ENCODE measurements around the gene ADGRD1.
"Not testable (repeated sequence)": the region's sequence is repeated elsewhere in the genome, so short reads cannot be mapped to it uniquely, and the experiment has no call there.

Gene ADGRD1

DNA sequence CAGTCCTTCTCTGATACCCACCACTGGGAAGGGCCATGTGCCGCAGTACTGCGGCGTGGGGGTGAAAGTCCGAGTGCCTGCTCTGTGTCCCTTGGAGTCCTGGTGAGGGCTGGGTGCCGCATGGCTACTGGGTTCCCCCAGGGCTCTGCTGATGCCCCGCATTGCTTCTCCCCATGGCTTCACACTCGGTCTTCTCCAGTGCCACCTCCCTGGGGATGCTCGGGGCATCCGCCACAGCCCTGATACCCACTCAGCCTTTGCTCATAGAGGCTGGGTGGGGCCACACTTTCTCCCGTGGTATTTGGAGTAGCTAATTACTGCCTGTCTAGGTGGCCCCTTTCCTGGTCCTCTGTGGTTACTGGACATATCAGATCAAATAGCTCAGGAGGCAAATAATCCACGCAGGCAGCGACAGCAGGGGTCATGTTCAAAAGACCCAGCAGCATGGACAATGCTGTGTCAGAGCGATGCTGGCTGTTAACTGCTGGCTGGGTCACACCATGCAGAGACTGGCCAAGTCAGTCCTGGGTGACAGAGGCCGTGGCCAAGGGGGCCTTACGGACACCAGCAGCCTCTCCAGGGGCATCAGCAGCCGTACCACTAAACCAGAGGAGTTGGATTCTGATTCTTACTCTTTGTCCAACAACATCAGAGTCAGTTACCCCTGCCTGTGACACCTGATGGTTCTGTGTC lies 106.5 kb downstream of the ADGRD1 start:
- DNase-seq, result no peak

DNA sequence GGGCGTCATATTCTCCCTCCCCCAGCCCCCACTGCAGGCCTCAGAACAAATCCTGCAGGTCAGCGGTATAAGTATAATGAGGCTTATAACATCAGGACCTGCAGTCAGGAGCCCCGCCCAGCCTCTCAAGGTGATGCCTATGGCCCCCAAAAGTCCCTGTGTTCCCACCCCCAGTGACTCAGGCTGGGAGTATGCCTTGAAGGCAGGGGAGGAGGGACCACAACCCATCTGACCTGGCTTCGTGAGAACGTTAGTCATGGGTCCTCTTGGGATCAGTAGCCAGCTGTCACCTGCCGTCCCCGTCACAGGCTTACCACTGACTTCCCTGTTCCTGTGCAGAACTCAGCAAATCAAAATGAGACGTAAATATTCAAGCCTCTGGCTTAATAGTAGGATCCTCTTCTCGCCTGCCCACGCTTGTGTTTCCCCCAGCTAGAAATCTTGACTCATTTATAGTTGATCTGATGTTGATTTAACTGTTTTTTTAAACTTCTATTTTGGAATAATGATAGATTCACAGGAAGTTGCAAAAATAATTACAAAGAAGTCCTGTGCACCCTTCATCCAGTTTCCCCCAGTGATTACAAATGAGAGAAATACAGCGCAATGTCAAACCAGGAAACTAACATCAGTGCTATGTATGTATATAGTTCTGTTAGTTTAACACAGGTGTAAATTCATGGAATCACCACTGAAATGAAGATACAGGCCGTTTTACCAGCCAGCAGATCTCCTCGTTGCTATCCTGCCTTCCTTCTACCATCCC lies 107.5 kb downstream of the ADGRD1 start:
- no peak for DNase-seq

DNA sequence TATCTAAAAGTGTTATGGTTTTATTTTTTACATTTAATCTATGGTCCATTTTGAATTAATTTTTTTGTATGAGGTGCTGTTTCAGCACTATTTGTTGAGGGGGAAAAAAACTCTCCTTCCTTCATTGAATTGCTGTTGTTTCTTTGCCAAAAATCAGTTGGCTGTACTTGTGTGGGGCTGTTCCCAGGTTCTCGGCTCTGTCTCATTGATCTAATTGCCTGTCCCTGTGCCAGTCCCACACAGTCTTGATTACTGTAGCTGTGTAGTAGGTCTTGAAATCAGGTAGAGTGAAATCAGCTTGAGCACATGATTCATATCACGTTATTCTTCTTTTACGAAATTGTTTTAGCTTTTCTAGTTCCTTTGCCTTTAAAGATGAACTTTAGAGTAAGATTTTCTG lies 109.7 kb downstream of the ADGRD1 start:
- no peak for DNase-seq

DNA sequence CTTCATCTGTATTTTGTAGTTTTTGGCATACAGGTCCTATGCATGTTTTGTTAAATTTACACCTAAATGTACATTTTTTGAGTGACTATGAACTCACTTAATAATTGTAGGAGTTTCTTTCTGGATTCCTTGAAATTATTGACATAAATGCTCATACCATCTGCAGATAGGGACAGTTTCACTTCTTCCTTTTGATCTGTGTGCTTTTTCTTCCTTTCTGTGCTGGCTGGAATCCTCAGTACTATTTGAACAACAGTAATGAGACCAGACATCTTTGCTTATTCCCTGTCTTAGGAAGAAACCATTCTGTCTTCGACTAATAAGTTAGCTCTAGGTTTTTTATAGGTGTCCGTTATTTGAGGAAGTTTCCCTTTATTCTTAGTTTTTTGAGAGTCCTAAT lies 110.3 kb downstream of the ADGRD1 start:
- DNase-seq, result no peak

DNA sequence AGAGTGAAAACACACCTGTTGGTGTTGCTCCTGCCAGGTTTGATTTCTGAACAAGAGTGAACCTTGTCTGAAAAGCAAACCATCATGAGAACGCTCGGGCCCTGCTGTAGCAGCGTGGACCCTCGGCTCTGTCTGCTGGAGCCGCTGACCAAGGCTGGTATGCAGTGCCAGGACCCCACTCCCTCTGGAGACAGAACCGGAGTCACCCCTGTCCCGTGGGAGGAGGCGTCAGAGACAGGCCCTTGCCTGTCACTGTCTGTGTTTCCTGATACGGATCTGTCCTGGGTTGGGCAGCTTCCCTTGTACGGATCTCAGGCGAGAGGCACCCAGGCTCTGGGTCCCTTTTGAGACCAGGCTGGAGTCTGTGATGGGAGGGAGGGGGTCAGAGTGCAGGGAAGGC lies 111.6 kb downstream of the ADGRD1 start:
- DNase-seq, result no peak

DNA sequence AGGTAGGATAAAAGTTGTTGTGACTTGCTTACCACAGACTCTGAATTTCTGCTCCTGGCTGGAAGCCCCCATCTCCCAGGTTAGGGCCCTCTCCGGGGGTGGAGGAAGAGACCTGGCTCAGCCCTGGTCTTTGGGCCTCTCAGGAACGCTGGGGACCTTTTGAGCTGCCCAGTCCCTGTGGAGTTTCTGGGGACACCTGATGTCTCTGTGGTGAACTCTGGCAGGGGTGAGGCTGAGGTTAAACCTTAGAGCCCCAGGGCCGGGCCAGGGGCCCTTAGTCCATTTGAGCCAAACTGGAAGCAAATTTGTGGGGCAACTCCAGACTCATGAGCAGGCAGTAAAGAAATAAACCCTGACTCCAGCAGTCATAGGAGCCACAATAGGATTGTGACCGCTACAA lies 112.1 kb downstream of the ADGRD1 start:
- DNase-seq, result no peak

DNA sequence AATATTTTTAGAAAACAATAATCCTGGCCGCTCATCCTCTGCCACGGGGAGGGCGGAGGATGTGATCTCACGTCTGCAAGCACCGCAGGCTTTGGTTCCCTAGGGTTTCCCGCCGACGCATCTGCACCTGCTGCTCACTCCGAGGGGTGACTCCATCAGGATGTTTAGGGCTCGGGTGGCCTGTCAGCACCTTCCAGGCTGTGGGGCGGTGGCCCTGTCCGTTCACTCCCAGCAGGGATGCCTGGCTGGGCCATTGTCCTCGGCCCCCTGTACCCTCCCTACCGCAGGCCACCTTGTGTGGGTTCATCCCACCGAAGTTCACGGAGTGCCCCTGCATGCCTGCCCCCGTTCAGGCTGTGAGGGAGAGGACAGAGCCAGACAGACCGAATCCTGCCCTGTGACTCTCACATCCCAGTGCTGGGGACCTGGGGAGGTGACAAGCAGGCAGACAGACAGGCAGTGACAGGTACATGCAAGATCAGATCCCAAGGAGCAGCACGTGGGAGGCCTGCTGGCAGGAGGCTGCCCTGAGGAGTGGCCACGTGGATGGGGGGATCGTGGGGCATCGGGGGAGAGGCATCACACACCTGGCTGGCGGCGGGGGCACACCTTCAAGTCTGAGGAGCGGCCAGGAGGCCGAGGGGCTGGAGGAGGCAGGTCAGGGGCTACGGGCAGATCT lies 112.6 kb downstream of the ADGRD1 start:
- DNase-seq, result no peak

DNA sequence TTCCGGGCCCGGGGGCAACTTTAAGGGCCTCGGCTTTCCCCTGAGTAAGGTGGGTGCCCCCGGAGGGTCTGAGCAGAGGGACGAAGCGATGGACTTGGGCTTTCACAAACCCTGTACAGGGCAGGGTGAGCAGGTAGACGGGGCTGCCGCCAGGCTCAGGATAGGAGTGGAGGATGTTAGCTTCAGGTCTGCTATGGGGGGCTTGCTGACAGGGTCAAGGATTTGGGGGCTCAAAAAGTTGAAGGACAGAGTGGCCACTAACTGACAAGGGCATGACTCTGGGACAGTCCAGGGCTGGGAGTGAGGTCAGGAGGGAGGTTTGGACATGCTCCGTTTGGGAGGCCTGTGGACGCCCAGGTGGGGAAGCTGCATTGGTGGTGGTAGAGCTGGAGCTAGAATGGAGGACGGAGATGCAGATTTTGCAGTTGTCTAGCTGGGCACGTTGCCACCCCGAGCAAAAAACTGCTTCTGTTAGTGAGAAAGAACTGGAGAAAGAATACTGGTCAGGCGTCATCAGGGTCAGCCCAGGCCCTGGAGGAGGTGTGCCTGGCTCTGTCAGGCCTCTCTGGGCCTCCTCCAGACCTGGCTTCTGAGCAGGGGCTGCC lies 113.3 kb downstream of the ADGRD1 start:
- no peak for DNase-seq

DNA sequence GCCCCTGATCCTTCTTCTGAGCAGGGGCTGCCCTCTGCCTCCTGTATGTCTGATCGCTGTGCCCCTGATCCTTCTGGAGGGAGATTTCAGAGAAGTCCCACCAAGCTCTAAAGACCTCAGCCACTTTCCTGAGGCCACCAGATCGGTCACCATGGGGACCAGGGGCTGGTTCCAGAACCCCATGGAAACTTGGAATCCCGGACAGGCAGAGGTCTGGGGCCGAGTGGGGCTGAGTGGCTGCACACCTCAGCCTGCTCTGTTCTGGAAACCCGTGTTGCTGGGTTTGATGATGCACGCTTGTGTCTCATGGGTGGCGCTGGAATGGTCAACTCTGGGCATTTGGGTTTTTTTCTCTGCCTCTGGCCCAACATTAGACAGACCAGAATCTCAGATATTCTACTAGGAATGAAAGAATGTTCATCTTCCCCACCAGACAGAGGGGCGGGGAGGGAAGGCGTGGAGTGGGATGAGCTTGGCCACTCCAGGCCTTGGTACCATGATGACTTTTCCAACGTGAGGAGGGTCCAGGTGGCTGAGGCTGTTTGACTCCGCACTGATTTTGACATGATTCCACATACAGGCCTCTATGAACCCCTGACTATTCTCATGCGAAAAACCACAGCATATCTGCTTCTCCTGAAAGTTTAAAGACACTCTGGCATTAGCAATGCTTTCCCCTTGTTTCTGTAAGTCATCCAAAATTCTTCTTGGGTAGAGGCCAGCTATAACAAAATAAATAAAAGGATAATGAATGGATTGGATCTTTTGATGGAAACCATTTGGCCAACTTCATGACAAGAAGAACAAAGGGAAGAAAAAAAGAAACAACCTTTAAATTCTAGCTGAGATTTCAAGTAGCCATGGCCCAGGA lies 114.5 kb downstream of the ADGRD1 start:
- no peak for DNase-seq

DNA sequence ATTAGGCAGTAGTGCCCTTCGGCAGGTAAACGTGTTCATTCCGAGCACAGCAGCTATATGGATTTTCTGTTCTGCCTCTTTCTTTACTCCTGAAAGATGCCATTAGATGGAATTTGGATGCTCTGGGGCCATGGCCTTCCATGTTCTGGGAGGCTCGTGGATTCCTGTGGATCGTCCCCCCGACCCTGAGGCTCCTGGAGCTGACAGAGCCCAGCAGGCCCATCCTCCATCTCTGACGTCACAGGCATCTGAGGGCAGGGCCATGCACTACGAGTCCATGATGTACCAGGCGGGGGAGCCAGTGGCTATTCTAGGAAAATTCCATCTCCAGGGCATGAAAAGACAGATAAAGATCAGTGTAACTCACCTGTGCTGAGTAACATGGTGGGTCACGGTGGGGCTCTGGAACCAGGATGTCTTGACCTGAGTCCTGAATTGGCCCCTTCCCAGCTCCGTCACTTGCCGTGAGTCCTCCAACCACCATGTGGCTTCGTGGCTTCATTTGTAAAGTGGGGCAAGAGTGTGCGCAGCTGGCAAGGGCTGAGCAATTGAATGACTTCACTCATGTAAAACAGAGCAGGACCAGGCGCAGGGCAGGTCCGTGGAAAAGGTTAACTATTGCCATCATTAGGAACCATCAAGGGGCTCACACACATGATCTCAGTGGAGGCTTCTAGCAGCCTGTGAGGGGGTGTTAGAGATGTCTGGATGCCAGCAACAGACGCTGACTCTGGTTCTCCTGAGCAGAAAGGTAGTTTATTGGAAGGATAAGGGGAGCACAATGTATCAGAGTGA lies 115.4 kb downstream of the ADGRD1 start:
- DNase-seq, result not testable (repeated sequence)

DNA sequence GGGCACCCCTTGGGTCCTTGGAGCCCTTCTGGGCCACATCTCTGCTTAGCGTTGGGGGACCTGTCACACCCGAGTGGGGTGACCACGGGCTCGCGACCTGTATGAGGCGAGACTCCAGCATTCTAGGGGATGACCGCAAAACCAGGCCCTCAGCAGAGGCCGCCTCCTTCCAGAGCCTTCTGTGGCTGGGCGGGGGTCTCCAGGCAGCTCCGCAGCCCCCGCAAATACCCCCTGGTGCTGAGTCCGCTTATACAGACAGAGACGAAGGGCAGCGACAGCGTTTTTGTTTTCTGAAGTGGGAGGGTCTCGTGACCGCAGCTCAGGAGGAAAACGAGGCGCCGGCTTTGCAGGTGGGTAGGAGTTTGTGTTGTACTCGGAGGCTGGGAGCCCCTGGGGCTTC lies 116.4 kb downstream of the ADGRD1 start:
- not testable (repeated sequence) for DNase-seq

DNA sequence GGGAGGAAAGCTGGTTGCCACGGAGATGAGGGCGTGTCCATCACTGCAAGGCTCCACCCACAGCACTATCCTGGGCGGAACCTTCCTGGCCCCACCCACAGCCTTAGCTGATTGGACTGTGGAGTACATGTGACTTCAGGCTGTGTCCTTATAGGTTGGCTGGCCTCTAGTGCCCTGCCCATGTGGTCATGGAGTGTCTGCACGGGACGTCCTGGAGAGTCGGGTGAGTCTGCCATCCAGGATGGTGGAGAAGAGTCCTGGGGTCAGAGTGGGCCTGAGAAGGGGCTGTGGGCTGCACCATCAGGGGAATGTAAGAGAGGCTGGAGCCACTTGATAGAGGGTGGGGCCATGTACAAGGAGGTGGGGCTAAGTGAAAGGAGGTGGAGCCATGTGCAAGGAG lies 117.0 kb downstream of the ADGRD1 start:
- DNase-seq, result not testable (repeated sequence)

DNA sequence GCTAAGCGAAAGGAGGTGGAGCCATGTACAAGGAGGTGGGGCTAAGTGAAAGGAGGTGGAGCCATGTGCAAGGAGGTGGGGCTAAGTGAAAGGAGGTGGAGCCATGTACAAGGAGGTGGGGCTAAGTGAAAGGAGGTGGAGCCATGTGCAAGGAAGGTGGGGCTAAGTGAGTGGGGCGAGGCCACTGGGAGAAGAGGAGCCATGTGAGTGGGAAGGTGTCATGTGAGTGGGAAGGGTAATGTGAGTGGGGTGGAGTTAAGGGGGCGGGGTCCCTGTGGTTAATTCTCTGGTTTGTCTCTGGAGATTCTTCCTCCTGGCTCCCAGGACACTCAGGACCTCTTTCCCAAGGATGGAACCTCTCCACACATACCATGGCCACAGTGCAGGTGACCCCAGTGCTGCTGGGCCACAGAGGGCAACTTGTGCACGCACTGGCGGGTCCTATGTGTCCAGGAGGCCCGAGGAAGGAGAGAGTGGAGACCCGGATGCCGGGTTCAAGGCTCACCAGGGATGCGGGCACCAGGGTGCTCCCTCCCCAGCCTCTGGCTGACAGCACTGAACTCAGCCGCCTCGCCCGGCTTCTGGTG lies 117.6 kb downstream of the ADGRD1 start:
- not testable (repeated sequence) for DNase-seq

DNA sequence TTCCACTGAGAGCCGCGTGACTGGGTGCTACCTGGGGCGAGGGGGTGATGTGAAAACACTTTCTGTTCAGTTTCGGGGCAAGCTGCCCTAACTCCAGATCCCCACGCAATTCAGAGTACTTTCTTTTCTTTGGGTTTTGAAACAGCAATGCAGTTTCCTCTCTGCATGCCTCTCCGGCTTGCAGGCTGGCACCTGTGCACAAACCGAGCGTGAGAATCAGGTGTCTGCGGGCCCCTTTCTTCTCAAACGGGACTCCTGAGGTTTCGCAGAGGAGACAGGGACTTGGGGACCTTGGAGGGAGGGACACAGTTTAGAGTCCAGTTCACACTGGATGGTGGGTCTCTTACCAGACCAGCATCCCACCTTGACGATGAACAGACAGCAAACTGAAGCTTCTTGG lies 118.2 kb downstream of the ADGRD1 start:
- not testable (repeated sequence) for DNase-seq

DNA sequence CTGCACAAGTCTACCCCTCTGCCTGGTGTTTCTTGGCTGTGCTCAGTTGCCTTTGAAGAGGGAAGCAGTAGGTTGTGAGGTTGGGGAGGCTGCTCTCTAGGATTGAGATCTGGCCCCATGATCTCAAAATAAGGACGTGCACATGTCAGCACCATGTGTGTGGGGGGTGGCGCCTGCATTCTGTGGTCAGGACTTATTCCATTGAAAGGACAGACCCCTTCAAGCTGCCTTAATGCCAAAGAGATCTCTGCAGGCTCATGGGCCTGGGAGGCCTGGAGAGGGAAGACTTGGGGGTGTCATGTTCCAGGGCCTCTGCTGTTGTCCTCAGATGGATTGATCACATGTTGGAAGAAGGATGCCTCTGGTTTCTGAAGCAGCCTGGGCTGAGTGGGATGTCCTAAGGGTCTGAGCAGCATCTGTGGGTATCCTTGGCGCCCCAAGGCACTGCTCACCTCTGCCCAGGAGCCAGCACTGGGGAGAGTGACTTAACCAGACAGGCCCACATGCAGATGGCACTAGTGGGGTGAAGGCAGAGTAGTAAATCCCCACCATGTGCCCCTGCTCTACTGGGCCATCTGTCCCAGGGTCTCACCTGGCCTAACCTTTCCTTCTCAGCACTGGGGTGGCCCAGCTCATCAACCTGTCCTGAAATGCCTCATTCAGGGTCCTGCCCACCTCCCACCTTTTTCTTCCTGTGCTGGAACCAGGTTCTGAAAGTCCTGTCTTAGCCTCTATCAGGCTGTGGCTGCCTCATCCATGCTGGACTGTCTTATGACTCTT lies 118.9 kb downstream of the ADGRD1 start:
- DNase-seq, result no peak

DNA sequence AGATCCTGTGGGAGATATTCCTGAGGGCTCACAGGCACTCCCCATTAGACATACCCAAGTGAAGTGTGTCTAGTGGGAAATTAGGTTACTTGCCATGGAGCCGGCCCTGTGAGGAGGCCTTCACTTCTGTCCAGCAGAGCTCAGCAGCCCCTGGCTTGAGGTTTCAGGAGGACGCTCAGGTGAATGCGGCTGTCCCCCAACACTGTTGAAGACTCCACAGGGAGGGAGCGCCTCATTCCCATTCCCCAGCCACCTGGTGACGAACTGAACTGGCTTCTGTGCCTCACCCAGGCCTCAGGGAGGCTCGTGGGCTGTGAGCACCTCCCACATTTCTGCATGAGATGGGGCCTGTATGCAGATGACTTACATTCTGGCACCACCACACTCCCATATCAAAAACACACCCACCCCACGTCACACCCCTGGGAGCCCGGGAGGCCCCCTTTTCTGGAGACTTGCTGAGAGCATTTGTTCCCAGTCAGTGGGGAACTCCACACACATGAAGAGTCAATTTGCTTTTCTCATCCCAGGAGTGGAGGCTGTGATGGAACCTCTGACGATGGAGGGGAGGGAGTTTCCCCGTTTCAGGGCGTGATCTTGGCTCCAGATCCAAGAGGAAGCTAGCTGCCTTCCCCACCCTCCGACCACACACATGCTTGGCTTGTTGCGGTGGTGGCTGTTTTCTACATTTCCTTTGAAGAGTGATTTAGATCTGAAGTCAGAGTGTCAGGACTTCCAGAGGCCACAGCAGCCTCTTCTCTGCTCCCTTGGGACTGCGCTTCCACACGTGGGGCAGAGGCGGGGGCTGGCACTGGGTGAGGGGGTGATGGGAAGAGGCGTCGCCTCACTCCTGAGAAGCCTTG lies 120.7 kb downstream of the ADGRD1 start:
- DNase-seq, result no peak

DNA sequence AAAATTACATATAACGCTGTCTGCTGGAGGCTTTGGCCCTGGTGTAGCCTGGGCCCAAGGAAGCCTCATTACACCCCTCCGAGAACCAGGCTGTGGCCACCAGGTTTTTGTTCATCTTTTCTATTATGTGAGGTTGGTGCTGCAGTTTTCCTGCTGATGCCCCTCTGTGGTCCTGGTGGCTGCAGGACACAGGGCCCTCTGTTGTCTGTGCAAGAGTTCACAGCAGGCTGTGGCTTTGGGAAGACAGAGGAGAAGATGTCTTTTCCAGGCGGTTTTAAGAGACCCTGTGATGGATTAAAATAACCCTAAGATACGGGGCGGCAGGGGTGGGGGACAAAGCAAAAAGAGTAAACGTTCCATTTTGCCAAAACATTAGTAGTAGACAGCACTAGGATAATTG lies 121.5 kb downstream of the ADGRD1 start:
- DNase-seq, result no peak

DNA sequence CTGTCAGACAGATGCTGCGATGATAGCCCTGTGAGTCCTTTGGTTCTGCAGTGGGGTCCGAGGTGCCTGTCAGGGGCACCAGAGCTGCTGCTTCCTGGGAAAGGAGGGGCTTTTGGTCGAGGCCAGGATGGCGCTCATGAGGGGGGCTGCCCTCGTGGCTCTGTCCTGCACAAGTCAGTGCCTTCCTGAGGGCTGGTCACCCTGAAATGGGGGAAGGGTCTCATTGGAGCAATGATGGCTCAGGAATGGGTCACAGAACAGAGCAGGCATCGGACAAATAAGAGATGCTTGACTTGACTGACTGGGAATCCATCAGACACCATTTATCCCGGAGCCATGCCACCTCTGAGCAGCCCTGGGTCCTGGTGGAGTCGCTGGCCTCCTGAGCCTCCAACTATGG lies 121.9 kb downstream of the ADGRD1 start:
- no peak for DNase-seq

DNA sequence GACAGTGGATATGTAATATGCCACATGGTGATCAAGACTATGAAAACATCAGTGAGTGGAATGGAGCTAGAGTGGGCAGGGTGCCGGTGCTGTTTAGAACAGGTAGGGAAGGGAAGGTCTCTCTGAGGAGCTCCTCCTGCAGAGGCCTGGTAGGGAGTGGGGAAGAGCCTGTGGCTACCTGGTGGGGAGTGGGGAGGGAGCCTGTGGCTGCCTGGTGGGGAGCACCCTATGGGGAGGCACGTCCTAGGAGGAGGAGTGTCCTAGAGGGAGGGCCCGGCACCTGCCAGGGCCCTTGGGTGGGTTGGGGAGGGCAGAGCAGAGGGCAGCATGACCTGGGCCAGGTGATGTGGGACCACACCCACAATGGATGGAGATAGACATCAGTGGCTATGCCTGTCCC lies 122.6 kb downstream of the ADGRD1 start:
- DNase-seq, result no peak

All from stimulated activated CD4-positive, alpha-beta T cell treated with anti-CD3 and anti-CD28 coated beads, Interleukin-2, amount 100 ng/mL, for 24 hours (primary cell).